Activated T-cell treated with anti-CD3 and anti-CD28 coated beads for 1 hour (primary cell): ENCODE measurements around the gene DEF6.

ENCODE experiments used
- DNase-seq: peaks from one replicate; pipeline ENCODE4 v3.0.0-alpha.2; 2020; ENCODE audit warnings: low read depth

The DEF6 gene, protein sequence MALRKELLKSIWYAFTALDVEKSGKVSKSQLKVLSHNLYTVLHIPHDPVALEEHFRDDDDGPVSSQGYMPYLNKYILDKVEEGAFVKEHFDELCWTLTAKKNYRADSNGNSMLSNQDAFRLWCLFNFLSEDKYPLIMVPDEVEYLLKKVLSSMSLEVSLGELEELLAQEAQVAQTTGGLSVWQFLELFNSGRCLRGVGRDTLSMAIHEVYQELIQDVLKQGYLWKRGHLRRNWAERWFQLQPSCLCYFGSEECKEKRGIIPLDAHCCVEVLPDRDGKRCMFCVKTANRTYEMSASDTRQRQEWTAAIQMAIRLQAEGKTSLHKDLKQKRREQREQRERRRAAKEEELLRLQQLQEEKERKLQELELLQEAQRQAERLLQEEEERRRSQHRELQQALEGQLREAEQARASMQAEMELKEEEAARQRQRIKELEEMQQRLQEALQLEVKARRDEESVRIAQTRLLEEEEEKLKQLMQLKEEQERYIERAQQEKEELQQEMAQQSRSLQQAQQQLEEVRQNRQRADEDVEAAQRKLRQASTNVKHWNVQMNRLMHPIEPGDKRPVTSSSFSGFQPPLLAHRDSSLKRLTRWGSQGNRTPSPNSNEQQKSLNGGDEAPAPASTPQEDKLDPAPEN

DNA sequence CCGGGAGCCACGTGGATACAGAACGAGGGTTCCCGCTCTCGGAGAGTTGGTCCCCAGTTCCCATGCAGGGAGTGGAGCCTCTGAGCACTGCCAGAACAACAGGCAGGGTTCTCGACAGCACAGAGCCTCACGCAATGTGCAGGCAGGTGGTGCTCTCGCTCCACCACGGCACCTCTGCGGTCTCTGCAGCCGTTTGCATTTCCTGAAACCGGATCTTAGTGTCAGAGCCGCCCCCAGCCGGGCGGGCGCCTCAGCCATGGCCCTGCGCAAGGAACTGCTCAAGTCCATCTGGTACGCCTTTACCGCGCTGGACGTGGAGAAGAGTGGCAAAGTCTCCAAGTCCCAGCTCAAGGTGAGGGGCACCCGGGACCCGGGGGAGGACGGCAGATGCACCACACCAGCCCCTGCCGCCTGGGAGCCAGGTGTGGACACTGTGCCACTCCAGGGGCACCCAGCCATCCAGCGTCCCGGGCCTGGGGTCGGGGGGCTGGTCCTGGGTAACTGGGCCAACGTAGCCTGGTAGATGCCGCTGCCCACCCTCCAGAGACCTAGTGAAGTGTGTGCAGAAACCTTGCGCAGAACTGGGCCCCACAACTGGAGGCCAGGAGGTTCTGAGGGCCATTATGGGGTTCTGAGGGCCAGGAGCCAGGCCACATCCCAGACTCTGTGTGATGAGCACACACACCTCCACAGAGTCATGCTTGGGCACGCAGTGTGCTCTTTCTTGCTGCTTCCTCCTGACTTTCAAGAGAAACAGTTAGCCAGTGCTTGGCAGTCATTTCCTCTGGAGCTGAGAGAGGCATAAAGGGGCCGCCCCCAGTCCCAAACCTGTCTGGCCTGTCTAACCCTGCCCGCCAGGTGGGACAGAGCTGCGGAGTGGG, at the start of gene DEF6:
TSS of gene DEF6 (plus strand) at position 218 of the 881 bp plus-strand sequence. CDS start at position 257, 39 bp downstream.
- DNase-seq, result peak; percentile 76

DNA sequence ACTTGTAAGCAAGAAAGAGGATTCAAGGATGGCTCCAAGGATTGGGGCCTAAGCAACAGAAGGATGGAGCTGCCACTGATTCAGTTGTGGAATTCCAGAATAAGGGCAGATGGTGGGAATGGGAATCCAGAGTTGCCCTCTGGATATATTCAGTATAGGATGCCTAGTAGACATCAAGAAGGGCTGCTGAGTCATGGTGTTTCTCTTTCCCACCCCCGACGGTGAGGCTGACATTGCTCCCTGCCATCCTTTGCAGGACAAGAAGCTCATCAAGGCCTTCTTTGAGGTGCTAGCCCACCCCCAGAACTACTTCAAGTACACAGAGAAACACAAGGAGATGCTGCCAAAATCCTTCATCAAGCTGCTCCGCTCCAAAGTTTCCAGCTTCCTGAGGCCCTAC, 49.3 kb upstream of the DEF6 start:
- no peak for DNase-seq

DNA sequence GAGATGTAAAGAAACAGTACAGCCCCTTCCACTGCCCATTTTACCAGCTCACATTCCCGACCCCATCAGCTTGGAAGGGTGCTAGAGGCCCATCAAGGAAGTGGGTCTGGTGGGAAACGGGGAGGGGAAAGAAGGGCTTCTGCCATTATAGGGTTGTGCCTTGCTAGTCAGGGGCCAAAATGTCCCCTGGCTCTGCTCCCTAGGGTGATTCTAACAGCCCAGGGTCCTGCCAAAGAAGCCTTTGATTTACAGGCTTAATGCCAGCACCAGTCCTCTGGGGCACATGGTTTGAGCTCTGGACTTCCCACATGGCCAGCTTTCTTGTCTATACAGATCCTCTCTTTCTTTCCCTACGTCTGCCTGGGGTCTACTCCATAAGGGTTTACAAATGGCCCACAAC, 48.7 kb upstream of the DEF6 start:
- DNase-seq, result no peak

DNA sequence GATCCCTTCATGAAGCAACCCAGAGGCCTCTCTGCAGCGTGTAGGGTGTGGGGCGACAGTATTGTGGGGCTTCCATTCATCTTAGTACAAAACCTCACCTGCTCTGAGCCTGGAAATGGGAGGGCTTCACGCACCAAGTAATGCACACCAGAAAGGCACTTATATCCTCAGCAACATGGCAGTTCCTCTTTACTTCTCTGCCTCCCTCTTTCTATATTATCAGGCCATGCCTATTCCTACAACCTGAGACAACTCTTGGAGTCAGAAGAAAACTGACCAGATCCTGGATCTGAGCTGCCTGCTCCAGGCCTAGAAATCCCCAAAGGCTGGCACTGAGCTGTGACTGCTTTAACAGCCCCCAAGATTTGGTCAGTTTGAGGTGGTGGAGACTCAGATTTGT, 45.7 kb upstream of the DEF6 start:
- no peak for DNase-seq

DNA sequence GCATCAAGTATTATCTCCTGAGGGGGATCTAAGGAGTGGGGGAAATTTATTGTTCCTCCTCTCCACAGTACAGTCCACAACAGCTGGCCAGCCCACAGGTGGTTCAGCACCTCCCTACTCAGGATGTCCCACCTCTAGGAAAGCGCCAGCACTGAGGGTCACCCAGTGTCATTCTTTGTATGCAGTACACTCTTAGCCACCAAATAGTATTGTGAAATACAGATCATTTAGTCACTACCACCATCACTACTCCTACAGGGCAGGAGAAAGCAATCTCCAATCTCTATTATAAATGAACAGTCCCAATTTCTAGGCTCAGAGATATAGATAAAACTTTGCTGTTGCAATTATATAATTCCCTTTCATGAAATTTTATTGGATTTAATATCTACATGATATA, 44.4 kb upstream of the DEF6 start:
- no peak for DNase-seq

DNA sequence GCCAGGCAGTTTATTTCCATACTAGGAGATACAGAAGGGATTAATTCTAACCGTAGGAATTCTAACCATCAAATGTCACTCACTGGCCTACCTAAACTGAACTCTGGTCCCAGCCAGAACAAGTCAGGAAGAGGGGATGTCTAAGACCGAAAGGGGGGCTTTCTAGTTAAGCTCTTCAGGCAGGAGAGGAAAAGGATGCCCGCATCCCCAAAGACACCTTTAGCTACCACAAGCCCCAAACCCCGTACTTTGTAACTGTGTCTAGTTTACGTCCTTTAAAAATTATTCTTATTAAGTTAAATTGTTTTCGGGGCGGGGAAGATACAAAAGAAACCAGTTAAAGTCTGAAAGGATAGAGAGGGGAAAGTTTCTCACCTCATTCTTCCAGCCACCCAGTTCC, 39.3 kb upstream of the DEF6 start:
- no peak for DNase-seq

DNA sequence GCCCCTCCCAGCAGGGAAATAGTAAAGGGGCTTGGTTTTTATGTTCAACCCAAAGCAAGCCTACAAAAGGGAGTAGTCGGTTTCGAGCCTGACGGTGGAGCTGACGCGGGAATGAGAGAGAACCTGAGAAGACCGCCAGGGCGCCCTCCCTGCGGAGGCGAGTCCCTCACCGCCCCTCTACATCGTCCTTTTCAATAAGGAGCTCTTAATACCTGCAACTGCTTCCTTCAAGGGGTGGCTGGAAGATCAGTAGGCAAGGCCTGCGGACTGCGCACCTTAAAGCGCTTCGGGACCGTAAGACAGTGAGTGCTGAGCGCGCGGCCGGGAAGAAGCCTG, 38.8 kb upstream of the DEF6 start:
- no peak for DNase-seq

DNA sequence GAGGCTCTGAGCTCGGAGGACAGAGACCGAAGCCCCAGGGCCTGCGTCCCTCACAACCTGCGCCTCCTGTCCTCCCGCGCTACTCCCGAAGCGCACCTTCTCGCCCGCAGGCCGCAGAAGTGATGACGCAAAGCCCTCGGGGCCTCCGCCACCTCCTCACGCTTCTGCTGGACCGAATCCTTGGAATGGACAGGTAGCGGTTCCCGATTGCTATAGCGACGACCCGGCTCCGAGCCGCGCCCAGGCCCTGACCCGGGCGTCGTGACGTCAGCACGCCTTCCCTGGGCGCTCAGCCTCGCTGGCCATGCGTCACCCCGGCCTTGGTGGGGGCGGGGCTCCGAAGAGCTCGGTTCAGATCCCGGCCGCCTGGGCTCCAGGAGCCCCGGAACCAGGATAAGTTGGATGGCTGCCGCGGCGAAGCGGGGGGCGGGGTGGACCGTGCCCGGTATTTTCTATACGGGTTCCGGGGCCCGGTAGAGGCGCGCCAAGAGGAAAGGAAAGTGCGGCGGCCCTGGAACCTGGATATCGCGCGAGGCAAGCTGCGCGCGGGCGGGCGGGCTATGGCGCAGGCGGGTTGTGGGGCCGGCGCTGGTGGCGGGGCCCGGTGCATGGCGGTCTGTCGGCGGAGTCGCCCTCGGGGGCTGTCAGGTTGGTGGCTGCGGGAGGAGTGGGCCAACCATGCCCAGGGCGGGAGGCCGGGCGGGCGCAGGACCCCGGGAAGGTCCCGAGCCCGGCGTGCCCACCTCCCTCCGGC, 38.2 kb upstream of the DEF6 start, which contains the start of gene ZNF76:
TSS of gene ZNF76 (plus strand) at position 542 of the 754 bp plus-strand sequence. CDS start 21,417 bp downstream, outside the sequence.
- DNase-seq, result peak; percentile 84

DNA sequence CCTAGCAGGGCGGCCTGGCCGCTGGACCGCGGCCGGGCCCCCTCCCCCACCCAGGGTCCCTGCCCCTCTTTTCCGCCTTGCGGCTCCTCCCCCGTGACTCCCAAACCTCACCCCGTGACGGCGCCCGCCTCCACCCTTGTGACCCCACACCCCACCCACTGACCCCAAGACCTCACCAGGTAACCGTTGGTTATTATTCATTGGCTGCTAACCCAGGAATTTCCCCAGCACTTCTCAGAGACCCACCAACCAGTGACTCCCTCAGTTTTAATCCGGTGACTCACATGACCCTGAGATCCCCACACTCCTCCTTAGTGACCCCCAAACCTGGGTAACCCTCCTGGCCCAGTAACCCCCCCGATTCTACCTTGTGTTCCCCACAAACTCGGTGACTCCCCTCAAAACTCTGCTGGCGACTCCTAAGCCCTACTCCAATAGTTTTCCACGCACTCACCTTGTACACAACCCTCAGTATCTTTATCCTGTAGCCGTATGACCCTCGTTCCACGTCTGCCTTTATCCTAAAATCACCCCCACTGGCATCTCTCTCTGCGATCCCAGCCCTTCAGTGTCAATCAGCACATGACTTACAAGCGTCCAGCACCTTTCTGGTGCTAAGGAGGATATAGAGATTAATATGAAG, 37.5 kb upstream of the DEF6 start:
- peak; percentile 57 for DNase-seq

DNA sequence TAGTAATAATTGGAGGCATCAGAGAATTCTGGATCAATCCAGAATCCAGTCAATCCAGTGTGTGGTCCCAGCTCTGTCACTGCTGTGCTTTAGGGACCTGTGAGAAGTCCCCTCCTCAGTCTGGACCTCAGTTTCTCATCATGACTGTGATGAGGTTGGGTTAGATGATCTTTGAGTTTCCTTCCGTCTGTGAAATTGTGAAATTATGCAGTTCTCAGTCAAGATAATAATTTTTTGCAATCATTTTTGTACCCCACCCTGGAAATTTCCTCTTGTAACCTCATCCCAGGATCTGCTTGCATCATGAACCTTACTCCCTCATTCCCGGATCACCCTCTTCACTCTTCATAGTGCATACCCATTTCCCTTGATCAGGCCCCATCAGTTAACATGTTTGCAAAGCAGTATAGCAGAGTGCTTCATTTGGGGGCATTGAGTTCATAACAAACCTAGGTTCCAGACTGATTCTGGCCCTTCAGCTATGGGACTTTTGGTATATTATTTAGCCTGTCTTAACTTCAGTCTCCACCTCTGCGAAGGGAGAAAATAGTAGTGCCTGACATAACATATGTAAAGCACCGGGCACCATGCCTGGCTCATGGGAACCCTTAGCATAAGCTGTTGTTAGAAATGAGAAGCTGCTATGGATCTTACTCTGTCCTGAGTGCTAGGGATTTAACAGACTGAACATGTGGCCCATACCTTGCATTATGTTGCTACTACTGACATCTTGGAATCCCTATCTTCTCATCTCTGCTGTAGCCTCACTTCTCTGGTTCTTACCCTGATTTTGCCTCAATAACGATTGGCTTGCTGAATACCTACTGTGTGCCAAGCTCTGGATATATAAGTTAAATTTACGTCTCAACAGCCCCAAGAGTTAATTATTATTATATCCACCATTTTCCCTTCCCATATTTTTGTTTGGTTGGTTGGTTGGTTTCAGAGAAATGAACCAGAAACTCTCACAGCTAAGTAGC, 36.7 kb upstream of the DEF6 start:
- DNase-seq, result no peak

DNA sequence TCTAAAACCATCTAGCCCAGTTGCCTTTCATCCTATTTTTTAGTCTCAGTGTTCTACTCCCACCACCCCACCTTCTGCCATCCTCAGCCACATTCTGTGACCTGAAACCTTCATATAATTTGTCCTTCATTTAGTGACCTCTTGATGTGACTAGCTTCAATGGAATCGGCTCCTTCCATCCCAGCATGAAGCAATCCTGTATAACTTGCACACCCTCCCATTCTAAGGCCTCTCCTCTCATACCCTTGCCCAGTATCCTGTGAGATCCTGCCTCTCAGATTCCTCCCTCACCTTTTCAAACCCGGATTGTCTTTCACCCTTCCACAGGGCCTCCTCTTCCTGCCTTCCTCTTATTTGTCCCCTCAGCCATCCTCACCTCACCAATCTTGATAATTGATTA, 35.0 kb upstream of the DEF6 start:
- no peak for DNase-seq

DNA sequence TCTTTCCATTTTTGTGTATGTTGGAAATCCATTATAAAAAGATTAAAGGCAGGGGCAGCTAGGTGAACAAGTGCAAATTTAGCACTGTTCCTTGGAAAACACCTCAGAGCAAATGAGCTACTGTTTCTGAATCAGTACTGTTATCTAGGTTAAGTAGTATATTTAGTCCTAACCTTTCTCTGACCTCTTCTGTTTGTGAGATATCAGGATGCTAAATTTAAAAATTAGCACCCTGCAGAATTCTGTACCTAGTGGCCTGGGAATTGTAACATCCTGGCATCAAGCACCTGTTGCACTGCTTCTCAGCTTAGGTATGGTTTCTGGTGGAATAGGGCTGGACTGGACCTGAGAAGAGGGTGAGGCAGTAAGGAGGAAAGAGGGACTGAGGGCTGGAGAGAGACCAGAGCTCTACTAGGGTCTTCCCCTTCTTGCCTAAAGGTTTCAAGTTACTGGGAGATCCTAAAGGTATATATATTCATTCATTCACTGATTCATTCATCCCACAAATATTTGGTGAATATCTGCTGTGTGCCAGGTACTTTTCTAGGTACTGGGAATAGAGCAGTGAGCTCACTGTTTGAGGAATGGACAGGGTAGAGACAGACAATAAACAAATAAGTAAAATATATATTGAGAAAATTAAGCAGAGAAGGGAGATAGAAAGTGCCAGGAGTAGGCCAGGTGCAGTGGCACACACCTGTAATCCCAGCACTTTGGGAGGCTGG, 32.9 kb upstream of the DEF6 start:
- no peak for DNase-seq

DNA sequence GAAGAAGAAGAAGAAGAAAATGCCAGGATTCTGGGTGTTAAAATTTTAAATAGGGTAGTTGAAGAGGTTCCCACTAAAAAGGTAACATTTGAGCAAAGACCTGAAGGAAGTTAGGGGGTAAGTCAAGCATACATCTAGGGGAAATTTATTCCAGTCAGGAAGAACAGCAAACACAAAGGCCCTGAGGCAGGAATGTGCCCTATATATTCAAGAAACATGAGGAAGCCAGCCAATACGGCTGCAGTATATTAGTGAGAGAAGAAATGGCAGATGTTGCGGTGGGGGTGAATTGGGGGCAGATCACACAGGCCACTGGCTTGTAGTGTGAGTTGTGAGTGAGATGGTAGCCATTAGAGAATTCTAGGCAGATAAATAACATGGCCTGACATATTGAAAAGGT, 32.1 kb upstream of the DEF6 start:
- DNase-seq, result no peak

DNA sequence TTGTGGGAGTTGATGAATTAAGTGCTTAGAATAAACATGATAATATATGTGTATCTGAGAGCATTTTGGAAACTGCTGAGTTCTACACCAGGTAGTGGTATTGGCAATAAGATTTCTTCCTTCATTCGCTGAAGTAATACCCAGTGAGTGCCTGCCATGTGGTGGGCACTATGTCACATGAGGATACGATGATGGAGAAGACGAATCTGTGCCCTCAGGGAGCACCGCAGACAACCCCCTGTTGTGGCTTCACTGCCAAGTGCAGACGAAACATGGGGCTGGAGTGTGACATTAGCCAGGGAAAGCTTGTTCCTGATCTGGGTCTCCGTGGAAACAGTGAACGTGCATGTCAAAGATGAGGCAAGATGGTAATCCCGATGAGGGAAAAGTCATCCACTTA, 30.2 kb upstream of the DEF6 start:
- no peak for DNase-seq

DNA sequence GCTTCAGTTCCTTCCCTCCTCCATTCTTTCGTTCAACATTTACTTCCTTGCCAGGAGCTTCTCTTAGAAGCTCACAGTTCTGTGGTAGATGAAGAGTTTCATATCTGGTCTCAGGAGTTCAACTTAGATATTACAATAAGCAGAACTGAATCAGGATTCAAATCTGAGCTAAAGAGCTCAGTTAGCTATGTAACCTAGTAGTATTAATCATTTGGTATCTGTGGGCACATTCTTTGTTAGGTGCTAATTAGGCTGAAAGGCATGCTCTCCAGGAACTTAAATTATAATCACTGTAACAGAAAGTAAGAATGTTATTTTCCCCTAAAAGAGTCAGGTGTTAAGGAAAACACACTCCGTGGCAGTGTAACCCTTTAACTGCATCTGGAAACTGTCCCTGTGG, 29.7 kb upstream of the DEF6 start:
- DNase-seq, result no peak

DNA sequence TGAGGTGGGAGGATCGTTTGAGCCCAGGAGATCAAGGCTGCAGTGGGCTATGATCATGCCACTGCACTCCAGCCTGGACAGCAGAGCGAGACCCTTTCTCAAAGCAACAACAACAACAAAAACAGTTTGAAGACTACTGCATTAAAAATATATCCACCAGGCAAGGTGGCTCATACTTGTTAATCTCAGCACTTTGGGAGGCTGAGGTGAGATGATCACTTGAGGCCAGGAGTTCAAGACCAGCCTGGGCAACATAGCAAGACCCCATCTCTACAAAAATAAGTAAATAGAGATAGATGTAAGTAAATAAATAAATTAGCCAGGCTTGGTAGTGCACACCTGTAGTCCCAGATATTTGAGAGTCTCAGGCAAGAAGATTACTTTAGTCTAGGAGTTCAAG, 25.6 kb upstream of the DEF6 start:
- DNase-seq, result no peak

DNA sequence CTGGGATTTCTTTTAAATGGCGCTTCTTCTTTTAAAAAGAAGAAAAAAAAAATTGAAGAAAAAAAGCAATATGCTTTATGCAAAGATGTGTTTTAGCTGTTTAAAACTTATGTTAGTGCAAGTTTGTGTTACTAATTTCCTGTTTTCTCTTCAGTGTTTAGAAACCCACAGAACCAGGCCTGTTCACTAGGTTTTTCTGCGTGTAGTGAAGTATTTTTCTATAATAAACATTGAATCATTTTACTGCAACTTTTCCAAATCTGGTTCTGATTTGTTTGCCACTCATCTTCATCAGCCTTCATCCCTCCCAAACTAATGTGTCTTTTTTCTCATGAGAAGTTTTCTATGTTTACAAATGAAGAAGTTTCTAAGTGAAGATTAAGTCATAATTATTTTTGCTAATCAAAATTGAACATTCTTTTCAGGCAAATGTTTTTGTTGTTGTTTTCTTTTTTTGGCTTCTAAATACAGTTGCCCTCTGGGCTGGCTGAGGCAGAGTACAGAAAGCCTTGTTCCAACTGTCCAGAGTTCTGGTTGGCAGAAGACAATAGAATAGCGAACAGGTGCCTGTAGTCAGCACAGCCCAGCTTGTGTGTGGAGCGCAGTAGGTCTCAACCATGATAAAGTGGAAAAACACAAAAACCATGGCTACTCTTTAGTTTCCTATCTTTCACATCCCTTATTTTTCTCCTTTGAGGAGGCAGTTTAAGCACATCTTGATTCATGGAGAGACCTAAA, 23.6 kb upstream of the DEF6 start:
- DNase-seq, result no peak

DNA sequence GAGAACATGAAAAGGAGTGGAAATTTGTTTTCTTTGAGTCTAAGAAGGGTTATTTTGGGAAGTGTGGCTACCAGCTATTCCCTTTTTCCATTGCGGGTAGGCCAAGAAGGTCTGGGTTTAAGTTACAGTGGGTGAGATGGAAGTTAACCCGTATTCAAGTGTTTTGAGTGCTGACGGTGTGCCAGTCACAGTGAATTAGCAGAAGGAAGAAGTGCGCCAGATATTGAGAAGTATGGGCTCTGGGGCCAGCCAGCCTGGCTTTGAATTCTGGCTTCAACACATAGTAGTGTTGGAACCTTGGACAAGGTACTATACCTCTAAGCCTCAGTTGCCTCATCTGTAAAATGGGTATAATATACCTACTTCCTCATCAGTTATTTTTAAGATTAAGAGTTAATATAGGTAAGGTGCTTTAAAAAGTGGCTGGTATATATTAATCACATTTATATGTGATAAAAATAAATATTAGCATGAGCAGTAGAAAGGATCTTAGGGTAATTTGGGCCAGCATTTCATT, 21.8 kb upstream of the DEF6 start:
- DNase-seq, result no peak

DNA sequence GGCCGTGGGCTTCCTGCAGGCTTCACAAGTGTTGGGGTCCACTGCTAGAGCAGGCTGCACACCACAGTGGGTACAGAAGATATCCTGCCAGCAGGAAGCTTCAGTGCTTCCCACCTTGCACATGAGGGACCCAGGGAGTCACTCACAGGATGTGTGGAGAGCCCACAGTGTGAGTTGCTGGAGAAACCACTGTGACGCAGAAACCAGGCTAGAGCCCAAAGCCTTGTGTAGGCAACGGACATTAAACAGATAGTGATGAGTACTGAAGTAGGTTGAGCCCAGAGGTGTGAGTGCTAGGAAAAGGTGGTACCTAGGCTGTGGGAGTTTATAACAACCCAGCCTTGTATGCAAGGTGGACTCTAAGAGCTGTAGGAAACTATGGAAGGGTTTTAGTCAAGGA, 18.9 kb upstream of the DEF6 start:
- no peak for DNase-seq
